GM19239 (cell line): ENCODE measurements around the gene GYPE.
"Not testable (repeated sequence)": the region's sequence is repeated elsewhere in the genome, so short reads cannot be mapped to it uniquely, and the experiment has no call there.

Experiments used
- DNase-seq: peaks from one replicate; pipeline ENCODE4 v3.0.0; 2011; ENCODE audit warnings: low spot score; ENCODE audit not compliant: insufficient read length
- FAIRE-seq: peaks from 2 replicates; lab custom pipeline; 2011; peaks lifted over from hg19 to GRCh38; lab: Jason Lieb, UNC

GYPE gene

DNA sequence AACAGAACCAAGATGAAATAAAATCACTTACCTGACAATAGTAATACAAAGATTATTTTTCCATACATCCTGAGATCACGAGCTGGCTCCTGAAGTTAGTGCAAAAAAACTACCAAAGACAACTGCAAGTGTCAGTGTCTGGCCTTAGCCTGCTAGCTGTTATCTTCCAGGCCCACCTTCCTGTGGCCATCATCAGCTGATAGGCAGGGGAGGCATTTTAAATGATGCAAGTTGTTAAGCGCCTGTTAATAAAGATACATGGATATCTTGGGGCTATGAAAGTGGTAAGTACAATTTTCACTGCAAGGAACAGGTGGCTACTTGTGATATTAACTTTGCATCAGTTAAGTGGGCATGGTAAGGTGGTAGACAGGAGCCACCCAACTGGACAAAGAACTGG lies at the start of gene GYPE:
Gene GYPE (minus strand): TSS at position 120 of the 400 bp plus-strand sequence. CDS start 52 bp downstream, at position 68.
- FAIRE-seq, DNase-seq: not testable (repeated sequence)

DNA sequence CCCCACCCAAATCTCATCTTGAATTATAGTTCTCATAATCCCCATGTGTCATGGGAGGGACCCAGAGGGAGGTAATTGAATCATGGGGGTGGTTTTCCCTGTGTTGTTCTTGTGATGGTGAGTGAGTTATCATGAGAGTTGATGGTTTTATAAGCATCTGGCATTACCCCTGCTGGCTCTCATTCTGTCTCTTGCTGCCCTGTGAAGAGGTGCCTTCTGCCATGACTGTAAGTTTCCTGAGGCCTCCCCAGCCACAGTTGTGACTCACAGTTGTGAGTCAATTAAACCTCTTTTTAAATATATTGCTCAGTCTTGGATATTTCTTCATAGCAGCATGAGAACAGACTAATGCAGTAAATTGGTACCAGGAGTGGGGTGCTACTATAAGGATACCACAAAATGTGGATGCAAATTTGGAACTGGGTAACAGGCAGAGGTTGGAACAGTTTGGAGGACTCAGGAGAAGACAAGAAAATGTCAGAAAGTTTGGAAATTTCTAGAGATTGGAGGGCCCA lies 46.2 kb upstream of the GYPE start:
- not testable (repeated sequence) for FAIRE-seq, DNase-seq

DNA sequence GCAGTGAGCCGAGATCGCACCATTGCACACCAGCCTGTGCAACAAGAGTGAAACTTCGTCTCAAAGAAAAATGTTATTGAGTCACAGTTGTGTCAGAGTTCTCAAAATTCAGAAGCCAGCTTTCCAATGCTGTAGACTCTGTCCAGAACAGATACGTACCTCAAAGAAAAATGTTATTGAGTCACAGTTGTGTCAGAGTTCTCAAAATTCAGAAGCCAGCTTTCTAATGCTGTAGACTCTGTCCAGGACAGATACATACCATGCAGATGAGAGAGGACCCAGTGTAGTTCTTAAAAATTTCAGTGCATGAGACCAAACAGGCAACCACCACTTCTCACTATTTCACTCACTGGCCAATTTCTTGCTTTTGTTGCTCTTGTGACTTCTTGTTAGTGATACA lies 45.6 kb upstream of the GYPE start:
- DNase-seq, FAIRE-seq: not testable (repeated sequence)

DNA sequence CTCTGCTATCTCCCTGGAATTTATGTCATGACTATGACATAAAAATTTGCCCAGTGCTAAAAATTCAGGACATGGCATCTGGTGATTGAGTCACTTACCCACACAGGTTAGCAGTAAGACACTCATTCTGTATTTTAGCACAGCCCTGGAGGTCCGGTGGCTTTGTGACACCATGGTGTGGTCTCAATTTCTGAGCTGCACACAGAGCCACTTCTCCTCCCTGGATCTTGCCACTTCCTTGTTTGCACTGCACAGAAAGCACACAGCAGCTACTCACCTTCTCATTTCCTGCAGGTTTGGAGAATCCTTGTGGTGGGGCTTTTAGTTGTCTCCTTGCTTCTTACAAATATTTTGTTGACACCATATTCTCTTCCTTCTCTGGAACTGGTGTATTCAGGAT lies 44.8 kb upstream of the GYPE start:
- DNase-seq, FAIRE-seq: not testable (repeated sequence)

DNA sequence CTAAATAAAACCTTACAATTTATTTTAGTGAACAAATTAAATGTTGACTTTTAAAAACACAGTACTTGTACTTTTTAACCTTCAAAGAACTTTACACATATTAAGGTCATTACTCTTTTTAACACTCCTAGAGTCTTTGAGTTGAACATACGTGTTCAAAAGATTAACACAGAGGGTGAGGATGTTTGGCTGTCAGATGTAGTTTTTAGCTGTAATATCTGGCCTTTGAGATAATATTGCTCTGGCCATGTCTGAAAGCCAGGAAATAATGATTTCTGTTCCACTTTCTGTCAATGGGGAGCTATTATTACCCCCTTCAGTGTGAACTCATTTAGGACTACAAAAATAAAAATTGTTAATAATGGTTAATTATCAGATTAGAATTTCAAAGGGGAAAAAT lies 42.1 kb upstream of the GYPE start:
- not testable (repeated sequence) for FAIRE-seq, DNase-seq

DNA sequence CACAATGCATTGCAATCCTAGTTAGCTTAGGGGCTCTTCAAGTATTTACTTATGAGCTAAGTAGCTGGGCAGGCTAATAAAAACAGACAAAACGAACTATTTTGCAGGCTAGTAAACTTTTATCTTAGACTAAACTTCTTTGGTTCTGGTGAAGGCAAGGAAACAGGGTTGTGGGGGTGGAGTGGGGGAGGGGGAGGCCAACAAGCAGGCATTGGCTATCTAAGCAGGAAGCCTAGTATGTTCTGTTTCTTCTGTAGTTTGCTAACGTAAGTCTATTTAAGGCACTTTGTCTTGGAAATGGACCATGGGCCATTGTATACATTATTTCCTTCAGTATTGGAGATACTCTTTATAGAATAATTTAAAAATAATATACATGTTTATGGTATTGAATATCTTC lies 35.3 kb upstream of the GYPE start:
- not testable (repeated sequence) for FAIRE-seq, DNase-seq

DNA sequence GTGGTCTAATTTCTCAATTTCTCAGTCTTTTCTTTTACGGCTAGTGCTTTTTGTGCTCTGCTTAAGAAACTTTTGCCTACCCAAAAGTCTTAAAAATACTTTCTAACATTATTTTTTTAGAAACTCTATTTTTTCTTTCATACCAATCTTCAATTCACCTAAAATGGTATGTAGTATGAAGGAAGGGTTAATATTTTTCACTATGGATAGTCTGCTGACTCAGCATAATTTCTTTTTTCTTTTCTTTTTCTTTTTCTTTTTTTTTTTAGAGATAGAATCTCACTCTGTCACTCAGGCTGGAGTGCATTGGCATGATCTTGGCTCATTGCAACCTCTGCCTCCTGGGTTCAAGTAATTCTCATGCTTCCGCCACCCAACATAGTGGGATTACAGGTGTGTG lies 34.2 kb upstream of the GYPE start:
- DNase-seq (no peak), FAIRE-seq (no peak)

DNA sequence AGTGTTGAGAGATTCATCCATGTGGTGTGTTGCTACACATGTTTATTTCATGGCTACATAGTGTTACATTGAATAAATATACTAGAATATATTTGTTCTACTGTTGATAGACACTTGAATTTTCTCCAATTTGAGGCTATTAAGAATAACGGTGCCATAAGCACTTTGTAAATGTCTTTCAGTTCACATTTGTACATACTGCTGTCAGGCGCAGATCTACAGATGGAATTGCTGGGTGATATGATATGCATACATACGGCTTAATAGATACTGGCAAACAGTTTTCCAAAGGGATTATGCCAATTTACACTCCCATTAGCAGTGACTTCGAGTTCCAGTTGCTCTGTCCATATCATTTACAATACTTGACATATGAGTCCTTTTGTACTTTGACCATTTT lies 33.5 kb upstream of the GYPE start:
- FAIRE-seq, DNase-seq: not testable (repeated sequence)

DNA sequence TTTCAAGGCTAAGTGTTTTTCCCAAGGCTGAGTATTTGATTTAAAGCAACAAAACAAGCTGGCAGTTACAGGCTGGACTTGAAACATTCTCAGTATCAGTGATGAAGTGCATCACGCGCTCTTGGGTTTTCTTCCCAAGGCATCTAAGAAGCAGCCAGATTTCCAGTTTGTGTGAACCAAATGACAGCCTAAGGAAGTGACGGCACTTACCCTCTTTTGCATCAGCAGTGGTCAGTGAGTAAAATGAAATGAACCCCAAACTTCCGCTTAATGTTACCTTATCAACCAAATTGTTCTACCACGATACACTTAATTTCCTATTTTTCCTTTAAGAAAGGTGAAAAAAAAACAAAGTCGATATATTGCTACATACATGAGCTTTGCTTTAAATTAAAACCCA lies 15.8 kb upstream of the GYPE start:
- DNase-seq (no peak), FAIRE-seq (no peak)

DNA sequence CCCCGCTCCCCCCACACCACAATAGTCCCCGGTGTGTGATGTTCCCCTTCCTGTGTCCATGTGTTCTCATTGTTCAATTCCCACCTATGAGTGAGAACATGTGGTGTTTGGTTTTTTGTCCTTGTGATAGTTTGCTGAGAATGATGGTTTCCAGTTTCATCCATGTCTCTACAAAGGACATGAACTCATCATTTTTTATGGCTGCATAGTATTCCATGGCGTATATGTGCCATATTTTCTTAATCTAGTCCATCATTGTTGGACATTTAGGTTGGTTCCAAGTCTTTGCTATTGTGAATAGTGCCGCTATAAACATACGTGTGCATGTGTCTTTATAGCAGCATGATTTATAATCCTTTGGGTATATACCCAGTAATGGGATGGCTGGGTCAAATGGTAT lies 11.1 kb upstream of the GYPE start:
- not testable (repeated sequence) for FAIRE-seq, DNase-seq

DNA sequence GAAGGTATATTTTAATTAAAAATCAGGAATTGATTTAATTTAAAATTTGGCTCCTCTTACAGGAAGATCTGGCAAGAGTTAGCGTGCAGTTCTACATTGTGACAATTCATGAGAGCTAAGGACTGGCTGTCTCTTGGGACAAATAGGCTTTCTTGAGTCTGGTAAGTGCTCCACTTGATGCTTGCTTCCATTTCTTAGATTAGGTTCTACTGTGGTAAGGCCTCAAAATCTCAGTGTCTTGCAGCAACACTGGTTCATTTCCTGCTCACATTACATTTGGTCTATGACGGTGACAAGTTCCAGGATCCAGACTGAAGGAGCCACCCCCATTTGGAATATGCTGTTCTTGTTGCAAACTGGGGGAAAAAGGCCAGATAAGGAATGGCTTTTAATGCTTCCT lies 7.1 kb upstream of the GYPE start:
- DNase-seq = not testable (repeated sequence)
- peak; percentile 18 for FAIRE-seq

DNA sequence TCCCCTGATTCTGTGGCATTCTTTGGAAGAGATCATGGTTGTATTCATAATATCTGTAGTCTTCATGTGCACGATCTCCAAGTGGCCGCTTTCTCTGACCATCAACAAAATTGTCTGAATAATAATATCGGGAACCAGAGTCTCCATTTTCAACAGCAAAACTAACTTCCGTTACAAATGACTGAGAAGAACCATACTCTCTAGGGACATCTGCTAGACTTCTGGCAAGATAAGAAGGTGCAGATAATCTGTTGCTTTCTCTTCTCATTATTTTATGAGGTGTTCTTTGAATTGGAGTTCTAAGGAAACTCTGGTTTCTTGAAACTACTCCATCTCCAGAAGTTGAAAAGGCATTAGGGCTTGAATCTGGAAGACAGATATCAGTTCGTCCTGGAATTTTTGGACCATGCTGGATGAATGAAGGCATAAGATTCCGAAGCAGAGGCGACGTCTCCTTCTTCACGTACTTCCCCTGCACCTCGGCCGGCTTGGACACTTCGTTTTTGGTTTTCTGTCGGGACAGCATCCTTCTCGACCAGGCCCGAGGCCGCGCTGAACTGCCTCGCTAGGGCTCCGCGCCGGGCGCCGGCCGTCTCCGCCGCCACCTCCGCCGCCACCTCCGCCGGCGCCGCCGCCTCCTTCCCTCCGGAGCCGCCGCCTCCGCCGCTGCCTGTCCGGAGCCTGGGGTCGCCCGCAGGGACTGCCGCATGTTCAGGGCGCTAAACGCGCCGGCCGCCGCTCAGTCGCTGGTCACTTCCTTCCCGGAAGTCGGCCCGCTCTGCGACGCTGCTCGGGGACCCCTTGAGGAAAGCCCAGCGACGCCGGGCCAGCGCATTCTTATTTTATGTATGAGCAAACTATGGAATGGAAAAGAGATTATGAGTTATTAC lies 6.4 kb upstream of the GYPE start:
- not testable (repeated sequence) for DNase-seq, FAIRE-seq

DNA sequence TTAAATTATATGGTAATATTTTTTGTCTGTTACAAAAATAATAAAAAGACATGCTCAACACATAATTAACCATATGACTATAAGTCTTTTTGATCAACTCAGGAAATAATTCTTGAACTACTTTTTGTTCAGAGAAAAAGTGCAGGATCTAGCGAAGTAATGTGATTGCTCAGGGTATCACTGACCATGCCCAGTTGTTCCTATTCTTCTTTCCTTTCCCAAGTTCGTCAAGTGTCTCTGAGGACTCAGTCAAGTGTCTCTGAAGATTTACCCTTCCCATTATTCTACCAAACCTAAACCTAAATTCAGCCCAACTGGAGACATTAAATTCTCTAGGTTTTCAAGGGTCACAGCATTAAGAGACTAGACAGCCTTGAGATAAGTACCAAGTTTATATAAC lies 5.5 kb upstream of the GYPE start:
- not testable (repeated sequence) for DNase-seq
- peak; percentile 88 for FAIRE-seq

DNA sequence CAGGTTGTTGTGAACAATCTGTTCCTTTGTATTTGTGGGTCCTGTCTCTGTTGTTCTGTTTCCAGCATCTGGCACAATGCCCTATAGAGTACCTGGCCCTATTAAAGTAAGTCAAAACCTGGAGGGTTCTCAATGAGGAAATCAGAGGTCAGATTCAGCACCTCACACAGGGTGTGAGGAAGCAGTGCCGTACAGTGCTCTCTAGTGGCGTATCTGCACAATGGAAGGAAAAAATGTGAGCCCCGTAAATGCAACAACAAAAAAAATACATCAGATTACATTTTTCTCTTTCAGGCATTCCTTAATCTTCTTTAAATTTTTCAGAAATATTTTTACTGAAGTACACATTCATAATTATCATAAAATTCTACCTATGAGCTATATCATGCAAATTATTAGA lies 2.5 kb upstream of the GYPE start:
- FAIRE-seq, DNase-seq: not testable (repeated sequence)

DNA sequence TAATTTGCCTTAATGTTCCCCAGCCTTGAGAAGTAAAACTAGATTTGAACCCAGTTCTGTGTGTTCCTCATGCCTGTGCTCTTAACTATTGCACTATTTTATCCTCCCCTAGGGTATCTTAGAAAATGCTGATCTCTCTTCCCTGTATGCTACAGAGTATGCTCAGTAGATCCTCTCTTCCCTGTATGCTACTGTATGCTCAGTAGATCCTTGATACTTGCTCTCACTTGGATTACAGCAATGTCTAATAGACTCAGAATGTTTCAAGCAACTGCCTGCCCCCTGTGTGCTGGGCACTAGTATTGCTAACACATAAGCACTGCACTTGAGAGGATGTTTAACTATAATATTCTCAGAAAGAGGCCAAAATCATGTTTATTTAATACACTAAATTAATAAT lies 928 bp downstream of the GYPE start:
- FAIRE-seq, DNase-seq: not testable (repeated sequence)

DNA sequence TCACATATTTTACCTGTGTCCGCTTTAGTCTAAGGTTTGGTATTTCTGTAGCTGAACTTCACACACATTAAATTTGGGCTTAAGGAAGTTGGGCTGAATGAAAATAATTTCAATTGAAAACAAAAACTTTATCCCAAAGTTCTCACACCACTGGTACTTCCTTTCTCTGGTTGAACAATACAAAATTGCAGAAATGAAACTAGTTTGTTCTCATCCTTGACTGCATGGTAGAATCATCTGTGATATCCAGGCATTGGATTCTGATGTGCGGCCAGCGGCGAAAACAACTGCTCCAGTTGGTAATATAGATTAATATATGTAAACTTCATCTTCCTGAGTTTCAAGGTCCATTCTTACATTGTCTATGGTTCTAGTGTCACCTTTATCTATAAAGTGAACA lies 15.0 kb downstream of the GYPE start:
- not testable (repeated sequence) for DNase-seq

DNA sequence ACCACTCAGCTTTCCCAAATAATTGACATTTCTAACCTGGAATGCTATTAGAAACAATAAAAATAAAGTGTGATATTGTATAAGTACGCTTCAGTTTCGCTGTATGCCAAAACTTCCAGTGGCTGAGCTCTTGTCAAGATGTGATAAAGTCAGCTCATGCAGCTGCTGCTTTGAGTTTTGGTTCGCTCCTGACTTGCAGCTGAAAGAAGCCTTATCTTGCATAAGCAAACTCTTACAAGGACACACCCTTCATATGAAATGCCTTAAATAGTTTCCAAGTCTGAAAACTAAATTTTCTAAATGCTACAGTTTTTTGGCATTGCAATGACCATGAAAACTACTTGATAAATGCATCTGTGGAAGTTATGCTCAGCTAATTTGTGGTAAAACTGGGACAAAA lies 17.2 kb downstream of the GYPE start:
- not testable (repeated sequence) for FAIRE-seq, DNase-seq

More for the DNA sequence above, 15.0 kb downstream of the GYPE start:
- not testable (repeated sequence) for FAIRE-seq

DNA sequence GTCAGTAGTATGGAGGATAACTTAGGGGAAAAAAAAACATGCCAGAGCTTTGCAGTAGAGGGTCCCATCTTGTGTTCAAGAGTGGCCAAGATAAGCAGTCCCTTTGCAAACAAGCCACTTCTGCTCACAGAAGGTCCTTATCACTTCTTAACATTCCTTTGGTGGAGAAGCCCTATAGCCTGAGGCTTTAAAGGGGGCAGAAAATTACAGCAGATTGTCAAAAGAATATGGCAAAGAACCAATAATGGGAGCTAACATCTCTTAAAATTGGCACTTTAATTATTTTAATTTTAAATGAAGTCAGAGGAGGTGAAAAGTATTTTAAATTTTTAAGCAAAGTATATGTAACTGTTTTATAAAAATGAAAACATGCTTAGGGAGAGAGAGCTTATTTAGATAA lies 20.4 kb downstream of the GYPE start:
- not testable (repeated sequence) for DNase-seq, FAIRE-seq

DNA sequence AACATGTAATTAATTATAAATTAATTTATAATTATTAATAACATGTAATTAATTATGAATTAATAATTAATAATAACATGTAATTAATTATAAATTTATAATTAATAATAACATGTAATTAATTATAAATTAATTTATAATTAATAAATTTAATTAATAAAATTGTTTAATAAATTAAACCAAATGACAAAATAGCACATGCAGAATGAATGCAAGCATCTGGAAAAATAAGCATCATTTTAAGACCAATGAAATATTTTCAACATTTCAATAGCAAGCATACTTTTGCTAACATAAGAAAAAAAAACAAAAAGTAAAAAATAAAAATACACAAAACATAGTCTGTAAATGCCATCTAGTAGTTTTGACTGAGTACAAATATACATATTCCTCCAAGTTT lies 21.8 kb downstream of the GYPE start:
- DNase-seq (no peak), FAIRE-seq (no peak)

DNA sequence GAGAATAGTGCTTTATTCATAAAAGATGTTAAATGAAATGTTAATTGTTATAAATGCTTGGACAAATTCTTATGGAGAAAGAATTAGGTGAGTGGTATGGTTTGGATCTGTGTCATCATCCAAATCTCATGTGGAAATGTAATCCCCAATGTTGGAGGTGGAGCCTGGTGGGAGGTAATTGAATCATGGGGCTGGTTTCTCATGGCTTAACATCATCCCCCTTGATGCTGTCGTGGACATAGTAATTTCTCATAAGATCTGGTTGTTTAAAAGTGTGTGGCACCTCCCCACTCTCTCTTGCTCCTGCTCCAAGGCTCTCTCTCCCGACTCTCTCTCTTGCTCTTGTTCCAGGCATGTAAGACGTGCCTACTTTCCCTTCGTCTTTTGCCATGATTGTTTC lies 22.5 kb downstream of the GYPE start:
- DNase-seq (no peak), FAIRE-seq (no peak)

DNA sequence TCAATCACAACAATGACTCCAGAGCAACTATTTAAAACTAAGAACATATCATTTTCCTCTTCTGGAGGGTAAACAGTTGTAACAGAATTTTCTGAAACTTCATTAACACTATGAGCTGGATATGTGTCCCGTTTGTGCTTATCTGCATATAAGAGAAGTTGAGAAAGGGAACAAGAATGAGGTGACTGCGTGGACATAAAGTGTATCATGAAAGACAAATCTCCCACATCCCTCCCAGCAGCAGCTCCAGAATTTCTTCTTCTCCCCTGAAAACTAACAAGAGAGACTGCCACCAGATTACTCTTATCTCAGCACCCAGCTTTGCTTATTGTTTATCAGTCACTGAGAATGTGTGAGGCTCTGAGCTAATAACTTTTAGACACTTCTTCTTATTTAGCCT lies 25.8 kb downstream of the GYPE start:
- DNase-seq, FAIRE-seq: not testable (repeated sequence)
